SH-SY5Y (cell line): ENCODE data around the gene RBMS1.

Experiments
- GATA2 ChIP-seq: IDR thresholded peaks from 2 replicates; pipeline ENCODE4 v1.6.1; 2011; ENCODE audit warnings: mild to moderate bottlenecking, low read depth, low read length
- GATA3 ChIP-seq: IDR thresholded peaks from 2 replicates; pipeline ENCODE4 v1.6.1; 2011; ENCODE audit warnings: low read depth, mild to moderate bottlenecking, low read length, moderate library complexity

DNA sequence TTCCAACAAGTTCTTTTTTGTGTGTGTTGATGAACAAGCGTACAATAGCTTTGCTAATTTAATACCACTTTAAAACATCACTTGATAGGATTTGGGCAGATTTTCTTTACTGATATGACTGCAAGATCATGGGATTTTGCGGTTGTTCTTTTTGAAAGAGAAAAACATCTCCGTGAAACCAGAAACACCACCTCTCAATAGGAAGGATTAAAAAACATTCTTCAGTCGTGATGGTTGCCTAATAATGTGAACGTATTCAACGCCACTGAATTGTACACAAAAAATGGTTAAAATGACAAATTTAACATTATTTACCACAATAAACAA is 19.3 kb downstream of the RBMS1 start:
- TF ChIP-seq GATA3 = no peak
- no peak for TF ChIP-seq GATA2
